Glutamatergic neuron (in vitro differentiated cells): ENCODE results near the gene NNMT. TPM values are rescaled to one million over a fixed set of nuclear protein-coding genes. Genes with fewer than 3 reads are reported as not detected.

ENCODE experiments used
- DNase-seq: peaks from one replicate; pipeline ENCODE4 v3.0.0; 2022
- H3K27ac Mint-ChIP-seq: one replicate; pipeline ENCODE4 v1.8.0; 2020; ENCODE audit warnings: mild to moderate bottlenecking, mixed read lengths, inconsistent platforms; ENCODE audit not compliant: unreplicated experiment
- H3K27me3 Mint-ChIP-seq: one replicate; pipeline ENCODE4 v1.8.0; 2020; ENCODE audit warnings: mild to moderate bottlenecking, moderate library complexity, mixed read lengths, inconsistent platforms; ENCODE audit not compliant: unreplicated experiment
- H3K36me3 Mint-ChIP-seq: one replicate; pipeline ENCODE4 v1.8.0; 2020; ENCODE audit warnings: mild to moderate bottlenecking, mixed read lengths, inconsistent platforms; ENCODE audit not compliant: unreplicated experiment
- H3K4me1 Mint-ChIP-seq: one replicate; pipeline ENCODE4 v1.8.0; 2020; ENCODE audit warnings: mild to moderate bottlenecking, low read depth, mixed read lengths, inconsistent platforms; ENCODE audit not compliant: unreplicated experiment
- H3K4me3 Mint-ChIP-seq: one replicate; pipeline ENCODE4 v1.8.0; 2020; ENCODE audit warnings: mild to moderate bottlenecking, mixed read lengths, inconsistent platforms; ENCODE audit not compliant: unreplicated experiment
- H3K9me3 Mint-ChIP-seq: one replicate; pipeline ENCODE4 v1.8.0; 2020; ENCODE audit warnings: mild to moderate bottlenecking, moderate library complexity, mixed read lengths, inconsistent platforms; ENCODE audit not compliant: unreplicated experiment
- CTCF ChIP-seq: fragments of 200-600 bp; sonication (generic); IDR thresholded peaks from one replicate; pipeline ENCODE4 v1.5.0; 2021; ENCODE audit not compliant: partially characterized antibody, unreplicated experiment
- total RNA-seq: library from RNA; stranded (reverse); fragmentation: NEBNext Ultra II Directional; extraction: Animal tissue kit (Norgen Biotek cat#: 25700); gene quantifications from one replicate; pipeline ENCODE4 v1.2.1, GENCODE V29; 2021; ENCODE audit not compliant: unreplicated experiment

NNMT gene
- total RNA-seq, 1 donor from 2014 or later: 3.4 TPM

- Mint-ChIP-seq H3K27ac (peak overlapping the region; percentile 48), H3K27me3 (peaks cover 5% of the 10 kb centered on the region), H3K4me1 (peaks cover 36% of the 10 kb centered on the region), H3K9me3 (peaks cover 4% of the 10 kb centered on the region), H3K4me3 (peak overlapping the region; percentile 60), H3K36me3 (no peaks in the 10 kb centered on the region)
- no peak for TF ChIP-seq CTCF
- DNase-seq: no peak
Observed at GRCh38 chr11:114259124-114259526, 37.1 kb upstream of the NNMT start.

DNA sequence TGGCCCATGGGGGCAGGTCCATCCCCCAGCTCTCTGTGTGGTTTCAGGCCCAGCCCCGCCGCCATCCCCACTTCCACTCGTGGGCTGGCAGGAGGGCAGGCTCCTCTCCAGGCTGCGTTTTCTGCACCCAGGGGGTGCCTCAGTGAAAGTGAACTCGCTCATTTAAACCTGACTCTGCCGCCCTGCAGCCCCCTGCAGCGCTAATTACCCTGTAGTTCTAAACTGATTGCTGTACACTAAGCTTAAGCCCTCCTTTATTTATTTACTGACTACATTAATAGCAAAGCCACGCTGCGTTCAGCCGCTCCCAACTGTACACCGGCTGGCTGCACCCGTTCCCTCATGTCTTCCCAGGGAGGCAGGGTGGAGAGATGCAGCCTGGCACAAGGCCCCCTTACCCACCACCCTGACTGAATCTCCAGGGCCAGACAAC, 36.6 kb upstream of the NNMT start:
- H3K4me3 Mint-ChIP-seq: peak overlapping the region; percentile 33
- H3K27ac Mint-ChIP-seq: no peak overlapping the region
- TF ChIP-seq CTCF: no peak
- peaks cover 36% of the 10 kb centered on the region for H3K4me1 Mint-ChIP-seq
- no peaks in the 10 kb centered on the region for H3K36me3 Mint-ChIP-seq
- peaks cover 4% of the 10 kb centered on the region for H3K9me3 Mint-ChIP-seq
- H3K27me3 Mint-ChIP-seq: peaks cover 4% of the 10 kb centered on the region
- DNase-seq: no peak

- Mint-ChIP-seq H3K27me3 (peaks cover 3% of the 10 kb centered on the region), H3K4me3 (peak overlapping the region; percentile 33), H3K36me3 (no peaks in the 10 kb centered on the region), H3K27ac (no peak overlapping the region), H3K9me3 (peaks cover 4% of the 10 kb centered on the region), H3K4me1 (peaks cover 36% of the 10 kb centered on the region)
- no peak for DNase-seq
- no peak for TF ChIP-seq CTCF
Observed at GRCh38 chr11:114260077-114260476, 36.1 kb upstream of the NNMT start.

GRCh38 chr11:114260483-114260882, 35.7 kb upstream of the NNMT start:
- no peak for DNase-seq
- no peak overlapping the region for H3K27ac Mint-ChIP-seq
- no peaks in the 10 kb centered on the region for H3K36me3 Mint-ChIP-seq
- peaks cover 4% of the 10 kb centered on the region for H3K9me3 Mint-ChIP-seq
- peaks cover 34% of the 10 kb centered on the region for H3K4me1 Mint-ChIP-seq
- no peak overlapping the region for H3K4me3 Mint-ChIP-seq
- peaks cover 3% of the 10 kb centered on the region for H3K27me3 Mint-ChIP-seq
- TF ChIP-seq CTCF: no peak

- no peak for DNase-seq
- H3K27me3 Mint-ChIP-seq: peaks cover under 1% of the 10 kb centered on the region
- H3K4me1 Mint-ChIP-seq: peaks cover 28% of the 10 kb centered on the region
- no peak for TF ChIP-seq CTCF
- peaks cover 4% of the 10 kb centered on the region for H3K9me3 Mint-ChIP-seq
- H3K27ac Mint-ChIP-seq: no peak overlapping the region
- H3K4me3 Mint-ChIP-seq: no peak overlapping the region
- no peaks in the 10 kb centered on the region for H3K36me3 Mint-ChIP-seq
Observed at GRCh38 chr11:114261791-114262190, 34.4 kb upstream of the NNMT start.
